HepG2 (cell line): ENCODE data around the gene NCAM2. TPM values are rescaled to one million over a fixed set of nuclear protein-coding genes. Genes with fewer than 3 reads are reported as not detected.

Source experiments
- ATAC-seq: fragments of 200-7000 bp; cut with Tn5 transposase; 3 replicates; pipeline ENCODE4 v1.9.1; 2020; ENCODE audit warnings: mild to moderate bottlenecking, moderate library complexity
- BruUV-seq: library from RNA; stranded (reverse); fragments of 400-500 nt; replicated peaks from 2 replicates; lab custom pipeline; 2021; lab: Mats Ljungman, UMichigan
- CTCF ChIA-PET: fragments of 300-600 bp; formaldehyde crosslinking; extraction: SDS; loops from one replicate; lab custom pipeline; 2021; ENCODE audit warnings: low total read pairs, inconsistent platforms, low intra/inter-chr PET ratio; lab: Yijun Ruan, JAX
- POLR2A ChIA-PET: fragments of 350-600 bp; sonication (Branson Sonifier 250); formaldehyde crosslinking; loops from one replicate; lab custom pipeline; 2020; ENCODE audit warnings: antibody characterized with exemption, inconsistent platforms; lab: Yijun Ruan, JAX
- DNase-seq: peaks from one replicate; pipeline ENCODE4 v3.0.0-alpha.2; 2015; ENCODE audit warnings: low spot score
- FAIRE-seq: peaks from 3 replicates; lab custom pipeline; 2011; peaks lifted over from hg19 to GRCh38; lab: Jason Lieb, UNC
- H2AFZ ChIP-seq: one replicate; pipeline ENCODE4 v1.6.1; 2011; ENCODE audit warnings: low read length, inconsistent platforms
- H3K27ac ChIP-seq: fragments of 300-600 bp; 3 replicates; pipeline ENCODE4 v1.8.0; 2011; ENCODE audit warnings: mixed run types, mild to moderate bottlenecking, mixed read lengths, low read length, inconsistent platforms; ENCODE audit not compliant: insufficient read depth; ENCODE audit errors: extremely low read length
- H3K27me3 ChIP-seq, 2 experiments: fragments of 200-600 bp in 1 of 2; 2 replicates in 1 of 2; 3 replicates in 1 of 2; pipeline versions ENCODE4 v1.6.0 to v1.8.0; 2011; ENCODE audit warnings: low read length in 2 of 2, mild to moderate bottlenecking in 2 of 2, moderate library complexity in 2 of 2, inconsistent platforms in 1 of 2; ENCODE audit not compliant: insufficient read depth in 2 of 2, control insufficient read depth in 1 of 2
- H3K36me3 ChIP-seq, 2 experiments: fragments of 200-600 bp in 1 of 2; replicated peaks in 1 of 2; 2 replicates in 1 of 2; 3 replicates in 1 of 2; pipeline versions ENCODE4 v1.5.1 to v1.8.0; 2011; ENCODE audit warnings: low read length in 2 of 2, inconsistent platforms in 1 of 2; ENCODE audit not compliant: insufficient read depth in 2 of 2, control insufficient read depth in 1 of 2
- H3K4me1 ChIP-seq: 2 replicates; pipeline ENCODE4 v1.5.1; 2012; ENCODE audit warnings: low read length, inconsistent platforms; ENCODE audit not compliant: insufficient read depth
- H3K4me2 ChIP-seq: 2 replicates; pipeline ENCODE4 v1.6.0; 2011; ENCODE audit warnings: low read depth, low read length, inconsistent platforms
- H3K4me3 ChIP-seq, 3 experiments: fragments of 200-600 bp in 1 of 3; sonication (generic), shearing (Covaris generic) in 1 of 3; replicated peaks in 1 of 3; 2 replicates each; pipeline ENCODE4 v1.5.1; 2011 to 2016; ENCODE audit warnings: low read length in 3 of 3, inconsistent platforms in 2 of 3, low read depth in 2 of 3, mild to moderate bottlenecking in 2 of 3, control low read depth in 1 of 3, mixed read lengths in 1 of 3; ENCODE audit not compliant: insufficient read depth in 1 of 3
- H3K79me2 ChIP-seq: one replicate; pipeline ENCODE4 v1.6.1; 2011; ENCODE audit warnings: low read length, inconsistent platforms; ENCODE audit not compliant: insufficient read depth
- H3K9ac ChIP-seq: 2 replicates; pipeline ENCODE4 v1.6.0; 2011; ENCODE audit warnings: mild to moderate bottlenecking, low read depth, low read length, inconsistent platforms; ENCODE audit not compliant: insufficient read depth
- H3K9me3 ChIP-seq: 2 replicates; pipeline ENCODE4 v1.5.1; 2012; ENCODE audit warnings: mild to moderate bottlenecking, low read length
- H4K20me1 ChIP-seq: 2 replicates; pipeline ENCODE4 v1.6.0; 2011; ENCODE audit warnings: inconsistent platforms, mild to moderate bottlenecking, low read length, moderate library complexity; ENCODE audit not compliant: insufficient read depth
- HNRNPLL ChIP-seq: fragments of 200-400 bp; formaldehyde crosslinking; IDR thresholded peaks from 2 replicates; pipeline ENCODE4 v1.6.1; 2017; ENCODE audit warnings: mild to moderate bottlenecking, low read depth, low read length; ENCODE audit not compliant: poor library complexity, severe bottlenecking
- KDM2A ChIP-seq: sonication (generic); formaldehyde crosslinking; IDR thresholded peaks from 2 replicates; pipeline ENCODE4 v1.4.0; 2020; ENCODE audit warnings: low read depth, missing genetic modification reagents, borderline replicate concordance
- RBM39 ChIP-seq: fragments of 200-400 bp; formaldehyde crosslinking; IDR thresholded peaks from one replicate; pipeline ENCODE4 v1.6.1; 2018; ENCODE audit warnings: antibody characterized with exemption, mild to moderate bottlenecking, low read depth, low read length; ENCODE audit not compliant: poor library complexity, severe bottlenecking
- SP140L ChIP-seq: sonication (generic); formaldehyde crosslinking; IDR thresholded peaks from 2 replicates; pipeline ENCODE4 v1.4.0; 2020; ENCODE audit warnings: missing genetic modification reagents, borderline replicate concordance
- ZNF547 ChIP-seq: sonication (generic); formaldehyde crosslinking; IDR thresholded peaks from 2 replicates; pipeline ENCODE4 v1.5.1; 2020; ENCODE audit warnings: mild to moderate bottlenecking, missing genetic modification reagents
- ZNF605 ChIP-seq: sonication (generic); formaldehyde crosslinking; IDR thresholded peaks from 2 replicates; pipeline ENCODE4 v1.8.0; 2022; ENCODE audit warnings: mild to moderate bottlenecking, missing genetic modification reagents
- WGBS: methylation state at CpG from one replicate; pipeline ENCODE4 v1.1.6; 2017; ENCODE audit warnings: low lambda C conversion rate; 5-methylcytosine and 5-hydroxymethylcytosine counted together
- in situ Hi-C: cut with HindIII; loops from 2 replicates; pipeline ENCODE4 v1.10.0; 2017; ENCODE audit warnings: low pct_unique_long_range_greater_than_20kb; ENCODE audit not compliant: extremely low pct_ligation_motif_present
- intact Hi-C: fragments of 100-400 bp; cut with micrococcal nuclease; formaldehyde crosslinking; loops from one replicate; pipeline ENCODE4 v1.10.0; 2022; ENCODE audit not compliant: unreplicated experiment
- polyA plus RNA-seq, 8 experiments: library from polyadenylated mRNA; depleted of rRNA in 3 of 8; stranded (reverse) in 7 of 8; unstranded in 1 of 8; fragments of >200 nt; fragmentation: Illumina TruSeq in 4 of 8; extraction: Trizol in 4 of 8; gene quantifications; 2 replicates each; pipeline versions ENCODE4 v1.2.1 to v1.2.3, GENCODE V29; 2011 to 2016; ENCODE audit warnings: low read depth in 4 of 8, missing spikeins in 1 of 8, mixed read lengths in 1 of 8; ENCODE audit not compliant: insufficient read depth in 1 of 8
- total RNA-seq, 5 experiments: library from RNA; depleted of rRNA; stranded (reverse); fragments of >200 nt; fragmentation: Illumina TruSeq; extraction: Trizol; gene quantifications; 2 replicates each; pipeline ENCODE4 v1.2.3, GENCODE V29; 2016; ENCODE audit warnings: low read depth in 1 of 5
- TF ChIP-seq, protein P1 (sequence below): sonication (generic); formaldehyde crosslinking; IDR thresholded peaks from 2 replicates; pipeline ENCODE4 v1.4.0; 2020; ENCODE audit warnings: missing genetic modification reagents
- TF ChIP-seq, protein P2 (sequence below): sonication (generic); formaldehyde crosslinking; IDR thresholded peaks from 2 replicates; pipeline ENCODE4 v1.4.0; 2020; ENCODE audit warnings: missing genetic modification reagents, mild to moderate bottlenecking, borderline replicate concordance

The NCAM2 gene
- total and polyA plus RNA-seq, 2 of the 13 experiments (the other 11 are each of a cell fraction or from before 2014, with no cell fraction given) = not detected

DNA sequence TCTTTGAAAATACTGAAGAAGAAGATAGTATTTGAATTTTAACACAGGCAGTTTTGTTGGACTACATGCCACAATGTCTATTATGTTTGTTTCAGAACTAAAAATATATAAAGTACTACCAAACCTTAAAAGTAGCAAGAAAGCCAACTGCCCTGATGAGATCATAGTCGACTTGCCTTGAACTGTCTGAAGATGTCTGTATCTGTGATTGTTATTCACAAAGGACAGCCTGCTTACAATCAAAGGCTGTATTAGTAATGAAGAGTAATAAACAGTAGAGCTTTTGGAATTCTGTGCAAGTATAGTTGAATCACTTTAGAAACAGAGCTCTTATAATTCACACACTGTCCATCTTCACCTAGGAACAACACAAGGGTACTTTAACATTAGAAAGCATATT, 228.3 kb downstream of the NCAM2 start:
- in situ Hi-C loops = no loop called here
- ATAC-seq = no peak
- WGBS = 0% methylated on average over 1 of the region's 1 CpG
- intact Hi-C loops = no loop called here
- no peak overlapping the region for H3K9ac ChIP-seq
- FAIRE-seq = no peak
- TF ChIP-seq SP140L (no peak), HNRNPLL (no peak), RBM39 (no peak), ZNF547 (CRISPR knock-in tag) (no peak), ZNF605 (CRISPR knock-in tag) (no peak), KDM2A (CRISPR knock-in tag) (no peak)
- TF ChIP-seq, protein P1, sequence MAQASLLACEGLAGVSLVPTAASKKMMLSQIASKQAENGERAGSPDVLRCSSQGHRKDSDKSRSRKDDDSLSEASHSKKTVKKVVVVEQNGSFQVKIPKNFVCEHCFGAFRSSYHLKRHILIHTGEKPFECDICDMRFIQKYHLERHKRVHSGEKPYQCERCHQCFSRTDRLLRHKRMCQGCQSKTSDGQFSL (CRISPR knock-in tag) = no peak
- TF ChIP-seq, protein P2, sequence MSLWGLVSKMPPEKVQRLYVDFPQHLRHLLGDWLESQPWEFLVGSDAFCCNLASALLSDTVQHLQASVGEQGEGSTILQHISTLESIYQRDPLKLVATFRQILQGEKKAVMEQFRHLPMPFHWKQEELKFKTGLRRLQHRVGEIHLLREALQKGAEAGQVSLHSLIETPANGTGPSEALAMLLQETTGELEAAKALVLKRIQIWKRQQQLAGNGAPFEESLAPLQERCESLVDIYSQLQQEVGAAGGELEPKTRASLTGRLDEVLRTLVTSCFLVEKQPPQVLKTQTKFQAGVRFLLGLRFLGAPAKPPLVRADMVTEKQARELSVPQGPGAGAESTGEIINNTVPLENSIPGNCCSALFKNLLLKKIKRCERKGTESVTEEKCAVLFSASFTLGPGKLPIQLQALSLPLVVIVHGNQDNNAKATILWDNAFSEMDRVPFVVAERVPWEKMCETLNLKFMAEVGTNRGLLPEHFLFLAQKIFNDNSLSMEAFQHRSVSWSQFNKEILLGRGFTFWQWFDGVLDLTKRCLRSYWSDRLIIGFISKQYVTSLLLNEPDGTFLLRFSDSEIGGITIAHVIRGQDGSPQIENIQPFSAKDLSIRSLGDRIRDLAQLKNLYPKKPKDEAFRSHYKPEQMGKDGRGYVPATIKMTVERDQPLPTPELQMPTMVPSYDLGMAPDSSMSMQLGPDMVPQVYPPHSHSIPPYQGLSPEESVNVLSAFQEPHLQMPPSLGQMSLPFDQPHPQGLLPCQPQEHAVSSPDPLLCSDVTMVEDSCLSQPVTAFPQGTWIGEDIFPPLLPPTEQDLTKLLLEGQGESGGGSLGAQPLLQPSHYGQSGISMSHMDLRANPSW (CRISPR knock-in tag) = no peak
- TF ChIP-seq, all 625 proteins: peak for 0
- ChIA-PET POLR2A (no interaction called here), CTCF (no interaction called here)
- Histone ChIP-seq H3K4me2 (no peak overlapping the region), H3K27ac (no peak overlapping the region), H3K36me3 (no peaks in the 10 kb centered on the region), H3K79me2 (no peaks in the 10 kb centered on the region), H4K20me1 (no peaks in the 10 kb centered on the region), H3K4me3 (no peak overlapping the region), H3K27me3 (no peaks in the 10 kb centered on the region), H3K4me1 (no peaks in the 10 kb centered on the region), H2AFZ (no peak overlapping the region), H3K9me3 (peaks cover 65% of the 10 kb centered on the region)
- no peak for DNase-seq
- BruUV-seq = no TSS peak
